Measurements from ENCODE around the gene CPNE7.

DNA sequence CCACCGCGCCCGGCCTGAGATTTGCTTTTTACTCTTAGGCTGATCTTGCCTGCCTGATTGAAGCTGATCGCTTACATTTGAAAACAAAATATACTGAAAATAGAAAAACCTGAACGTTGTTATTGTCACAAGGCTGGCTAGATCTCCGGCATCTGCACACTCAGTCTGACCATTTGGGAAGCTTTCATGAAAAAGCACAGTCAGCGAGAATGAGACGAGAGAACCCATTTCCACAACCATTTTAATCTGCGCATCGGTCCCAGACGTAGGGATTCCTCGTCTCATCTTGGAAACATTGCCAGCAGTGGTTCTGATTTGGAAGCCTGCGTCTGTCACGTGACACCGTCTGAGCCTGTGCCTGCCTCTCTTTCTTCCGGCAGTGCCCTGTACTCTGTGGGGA lies 46.5 kb upstream of the CPNE7 start:
- TF ChIP-seq, protein P1, sequence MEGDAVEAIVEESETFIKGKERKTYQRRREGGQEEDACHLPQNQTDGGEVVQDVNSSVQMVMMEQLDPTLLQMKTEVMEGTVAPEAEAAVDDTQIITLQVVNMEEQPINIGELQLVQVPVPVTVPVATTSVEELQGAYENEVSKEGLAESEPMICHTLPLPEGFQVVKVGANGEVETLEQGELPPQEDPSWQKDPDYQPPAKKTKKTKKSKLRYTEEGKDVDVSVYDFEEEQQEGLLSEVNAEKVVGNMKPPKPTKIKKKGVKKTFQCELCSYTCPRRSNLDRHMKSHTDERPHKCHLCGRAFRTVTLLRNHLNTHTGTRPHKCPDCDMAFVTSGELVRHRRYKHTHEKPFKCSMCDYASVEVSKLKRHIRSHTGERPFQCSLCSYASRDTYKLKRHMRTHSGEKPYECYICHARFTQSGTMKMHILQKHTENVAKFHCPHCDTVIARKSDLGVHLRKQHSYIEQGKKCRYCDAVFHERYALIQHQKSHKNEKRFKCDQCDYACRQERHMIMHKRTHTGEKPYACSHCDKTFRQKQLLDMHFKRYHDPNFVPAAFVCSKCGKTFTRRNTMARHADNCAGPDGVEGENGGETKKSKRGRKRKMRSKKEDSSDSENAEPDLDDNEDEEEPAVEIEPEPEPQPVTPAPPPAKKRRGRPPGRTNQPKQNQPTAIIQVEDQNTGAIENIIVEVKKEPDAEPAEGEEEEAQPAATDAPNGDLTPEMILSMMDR (conservative IDR thresholded peaks at IDR 0.05; ENCODE audit: low read length), result no peak
- TF ChIP-seq EZH2phosphoT487 (IDR thresholded peaks at IDR 0.05; ENCODE audit: borderline replicate concordance), result no peak
